ENCODE results near the gene PPP2R5C. TPM values are rescaled to one million over a fixed set of nuclear protein-coding genes. Genes with fewer than 3 reads are reported as not detected.

Gene PPP2R5C
- total RNA-seq, 1 experiment from 2014 or later, result 93.0 TPM

- no peak overlapping the region for H3K4ac ChIP-seq (ENCODE audit: low read depth, low read length)
- H3K36me3 Mint-ChIP-seq (ENCODE audit: insufficient read depth in 1 of 3, low read depth in 3 of 3), result peaks cover 0 to 2% (median 0%) of the 10 kb centered on the region in 3 experiments; a peak in 1 of 7 replicates
These were observed 8.7 kb downstream of the PPP2R5C start for GRCh38 chr14:101770183-101770582.

More at GRCh38 chr14:101770183-101770582, 8.7 kb downstream of the PPP2R5C start:
- Histone ChIP-seq H2AK5ac (ENCODE audit: insufficient read length, low read length) (no peak overlapping the region), H4K91ac (ENCODE audit: insufficient read length, low read depth, low read length) (no peak overlapping the region), H3K27ac (ENCODE audit: insufficient read length, low read depth, low read length) (no peak overlapping the region), H3T11ph (ENCODE audit: low read length) (no peak overlapping the region), H2BK5ac (ENCODE audit: insufficient read length, low read length) (no peak overlapping the region), H2BK12ac (ENCODE audit: insufficient read length, low read depth, low read length) (no peak overlapping the region), H2BK120ac (ENCODE audit: low read depth, low read length, poor library complexity, severe bottlenecking) (no peak overlapping the region), H3K56ac (ENCODE audit: insufficient read length, low read depth, low read length) (no peak overlapping the region), H3K79me2 (ENCODE audit: insufficient read depth, low read length) (no peaks in the 10 kb centered on the region), H2AFZ (ENCODE audit: low read length) (no peak overlapping the region), H3K27me3 (ENCODE audit: insufficient read depth, low read length) (no peaks in the 10 kb centered on the region), H3K14ac (ENCODE audit: insufficient read depth, low read length) (no peak overlapping the region), H4K5ac (ENCODE audit: insufficient read length, low read depth, low read length) (no peak overlapping the region), H3K4me1 (ENCODE audit: insufficient read depth, low read length) (no peaks in the 10 kb centered on the region; the same call in 1 of the 2 replicates), H3K18ac (ENCODE audit: insufficient read length, low read depth, low read length) (no peak overlapping the region), H3K9me3 (ENCODE audit: control insufficient read depth, low read depth, low read length) (no peaks in the 10 kb centered on the region), H3K23ac (ENCODE audit: insufficient read length, low read depth, low read length) (no peak overlapping the region), H2BK20ac (ENCODE audit: low read depth, low read length, poor library complexity, severe bottlenecking) (no peak overlapping the region), H3K79me1 (ENCODE audit: insufficient read depth, low read depth, low read length, poor library complexity, severe bottlenecking) (no peaks in the 10 kb centered on the region), H3K23me2 (ENCODE audit: insufficient read length, low read depth, low read length, poor library complexity, severe bottlenecking) (no peaks in the 10 kb centered on the region), H4K8ac (replicated peaks; ENCODE audit: insufficient read length, low read depth, low read length) (no peak overlapping the region), H3K4me2 (ENCODE audit: insufficient read depth, insufficient read length, low read length) (no peak overlapping the region), H2BK15ac (ENCODE audit: low read depth, low read length) (no peak overlapping the region), H3K9ac (ENCODE audit: extremely low read depth, insufficient read length, low read length) (no peak overlapping the region), H4K20me1 (ENCODE audit: control insufficient read depth, insufficient read depth, insufficient read length) (no peaks in the 10 kb centered on the region)
- no peak for DNase-seq
- H3K9me3 Mint-ChIP-seq, result no peaks in the 10 kb centered on the region
- H3K27ac Mint-ChIP-seq, result no peak overlapping the region
- no CpG with 5 or more reads among the region's 3 CpGs for WGBS (ENCODE audit: extremely low coverage, insufficient read length, low lambda C conversion rate)
- H3K27me3 Mint-ChIP-seq (ENCODE audit: low read depth), result no peaks in the 10 kb centered on the region; the same call in 1 of the 2 replicates
- H3K4me1 Mint-ChIP-seq, result peaks cover 0 to 7% of the 10 kb centered on the region in 2 experiments; a peak in 1 of 4 replicates
- no peak overlapping the region for H3K4me3 Mint-ChIP-seq
- TF ChIP-seq, protein P1, sequence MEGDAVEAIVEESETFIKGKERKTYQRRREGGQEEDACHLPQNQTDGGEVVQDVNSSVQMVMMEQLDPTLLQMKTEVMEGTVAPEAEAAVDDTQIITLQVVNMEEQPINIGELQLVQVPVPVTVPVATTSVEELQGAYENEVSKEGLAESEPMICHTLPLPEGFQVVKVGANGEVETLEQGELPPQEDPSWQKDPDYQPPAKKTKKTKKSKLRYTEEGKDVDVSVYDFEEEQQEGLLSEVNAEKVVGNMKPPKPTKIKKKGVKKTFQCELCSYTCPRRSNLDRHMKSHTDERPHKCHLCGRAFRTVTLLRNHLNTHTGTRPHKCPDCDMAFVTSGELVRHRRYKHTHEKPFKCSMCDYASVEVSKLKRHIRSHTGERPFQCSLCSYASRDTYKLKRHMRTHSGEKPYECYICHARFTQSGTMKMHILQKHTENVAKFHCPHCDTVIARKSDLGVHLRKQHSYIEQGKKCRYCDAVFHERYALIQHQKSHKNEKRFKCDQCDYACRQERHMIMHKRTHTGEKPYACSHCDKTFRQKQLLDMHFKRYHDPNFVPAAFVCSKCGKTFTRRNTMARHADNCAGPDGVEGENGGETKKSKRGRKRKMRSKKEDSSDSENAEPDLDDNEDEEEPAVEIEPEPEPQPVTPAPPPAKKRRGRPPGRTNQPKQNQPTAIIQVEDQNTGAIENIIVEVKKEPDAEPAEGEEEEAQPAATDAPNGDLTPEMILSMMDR (conservative IDR thresholded peaks at IDR 0.05), result no peak
